ENCODE measurements around the gene P2RX4. TPM values are rescaled to one million over a fixed set of nuclear protein-coding genes. Genes with fewer than 3 reads are reported as not detected.

P2RX4 gene
- total and polyA plus RNA-seq, 2 of the 4 experiments (the other 2 are of a cell fraction): 9.5 to 12.6 TPM

DNA sequence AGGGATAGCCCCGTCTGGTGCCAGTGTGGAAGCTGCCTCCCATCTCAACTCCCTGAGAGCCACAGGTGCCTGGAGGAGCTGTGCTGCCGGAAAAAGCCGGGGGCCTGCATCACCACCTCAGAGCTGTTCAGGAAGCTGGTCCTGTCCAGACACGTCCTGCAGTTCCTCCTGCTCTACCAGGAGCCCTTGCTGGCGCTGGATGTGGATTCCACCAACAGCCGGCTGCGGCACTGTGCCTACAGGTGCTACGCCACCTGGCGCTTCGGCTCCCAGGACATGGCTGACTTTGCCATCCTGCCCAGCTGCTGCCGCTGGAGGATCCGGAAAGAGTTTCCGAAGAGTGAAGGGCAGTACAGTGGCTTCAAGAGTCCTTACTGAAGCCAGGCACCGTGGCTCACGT lies 25.5 kb upstream of the P2RX4 start:
- WGBS, 2 experiments (ENCODE audit: extremely low coverage in 2 of 2, insufficient read length in 1 of 2): 84% methylated on average over 13 of the region's 15 CpGs; no CpG with 5 or more reads in 1 of the 2 experiments
- no peak overlapping the region for H3K9ac ChIP-seq (ENCODE audit: low read depth, low read length)
- H3K18ac ChIP-seq (ENCODE audit: low read depth, low read length): no peak overlapping the region
- no peak overlapping the region for H3K4me3 ChIP-seq (ENCODE audit: insufficient read depth, low read depth, low read length)
- H4K5ac ChIP-seq (ENCODE audit: low read depth, low read length): no peak overlapping the region
- dilution Hi-C loops (cut with HindIII; ENCODE audit: low sequenced_read_pairs, unreplicated experiment): no loop called here
- ChIA-PET POLR2A (ENCODE audit: unreplicated experiment) (no interaction called here), CTCF (no interaction called here)
- H2BK20ac ChIP-seq (ENCODE audit: low read depth, low read length): no peak overlapping the region
- H3K14ac ChIP-seq (replicated peaks; ENCODE audit: low read depth, low read length): no peak overlapping the region
- H3K27ac ChIP-seq (ENCODE audit: insufficient read depth, low read length): no peak overlapping the region
- no peak overlapping the region for H4K91ac ChIP-seq (ENCODE audit: insufficient read depth, low read depth, low read length)
- no peaks in the 10 kb centered on the region for H3K4me1 ChIP-seq (ENCODE audit: control insufficient read depth, insufficient read depth, low read length)
- no peak overlapping the region for H3K23ac ChIP-seq (ENCODE audit: low read depth, low read length)
- in situ Hi-C loops (cut with MboI; ENCODE audit: low sequenced_read_pairs): no loop called here
- intact Hi-C loops (cut with micrococcal nuclease): no loop called here
- no peaks in the 10 kb centered on the region for H3K9me3 ChIP-seq (ENCODE audit: control insufficient read depth, insufficient read depth, low read length)
- no peak for ATAC-seq (ENCODE audit: low read depth)
- H2AFZ ChIP-seq (replicated peaks; ENCODE audit: low read length, poor library complexity): no peak overlapping the region
- BruUV-seq (replicated peaks): no TSS peak
- no peak overlapping the region for H3K56ac ChIP-seq (ENCODE audit: extremely low read depth, insufficient read depth, low read length)
- no peak overlapping the region for H2BK120ac ChIP-seq (ENCODE audit: low read depth, low read length)
- H2BK5ac ChIP-seq (ENCODE audit: low read depth, low read length, poor library complexity, severe bottlenecking): no peak overlapping the region
- H2AK9ac ChIP-seq (replicated peaks; ENCODE audit: low read depth, low read length, poor library complexity): peak overlapping the region; percentile 37
- H3K9me1 ChIP-seq (ENCODE audit: insufficient read depth, low read length): peaks cover under 1% of the 10 kb centered on the region; the same call in 1 of the 2 replicates
- DNase-seq: no peak
- no peak overlapping the region for H3K4ac ChIP-seq (ENCODE audit: low read depth, low read length)
- H3K79me1 ChIP-seq (ENCODE audit: low read depth in 1 of 2, low read length in 2 of 2): no peaks in the 10 kb centered on the region
- H2BK15ac ChIP-seq (ENCODE audit: low read depth, low read length): no peak overlapping the region
- H4K20me1 ChIP-seq (ENCODE audit: insufficient read depth, low read length): no peaks in the 10 kb centered on the region
- no peaks in the 10 kb centered on the region for H3K36me3 ChIP-seq (ENCODE audit: control insufficient read depth, insufficient read depth, low read length)
- no peaks in the 10 kb centered on the region for H3K27me3 ChIP-seq (ENCODE audit: control insufficient read depth, insufficient read depth, low read length)
- H2AK5ac ChIP-seq (ENCODE audit: low read depth, low read length): no peak overlapping the region
- TF ChIP-seq POLR2A (IDR thresholded peaks at IDR 0.05; ENCODE audit: low read depth, low read length) (no peak), FOS (IDR thresholded peaks at IDR 0.05; ENCODE audit: low read depth, low read length) (no peak), MAZ (IDR thresholded peaks at IDR 0.05; ENCODE audit: borderline replicate concordance, low read depth, low read length) (no peak), BHLHE40 (IDR thresholded peaks at IDR 0.05; ENCODE audit: low read depth, low read length) (no peak), RCOR1 (IDR thresholded peaks at IDR 0.05; ENCODE audit: insufficient replicate concordance, low read length) (no peak), SMC3 (IDR thresholded peaks at IDR 0.05; ENCODE audit: low read depth, low read length) (no peak), NFE2L2 (IDR thresholded peaks at IDR 0.05; ENCODE audit: low read depth, low read length) (no peak), CEBPB (IDR thresholded peaks at IDR 0.05; ENCODE audit: low read depth, low read length) (no peak), RAD21 (IDR thresholded peaks at IDR 0.05; ENCODE audit: low read length) (no peak), MAFK (IDR thresholded peaks at IDR 0.05; ENCODE audit: low read depth, low read length) (no peak), RFX5 (IDR thresholded peaks at IDR 0.05; ENCODE audit: low read depth, low read length) (no peak), CHD1 (IDR thresholded peaks at IDR 0.05; ENCODE audit: low read depth, low read length) (no peak), MXI1 (IDR thresholded peaks at IDR 0.05; ENCODE audit: borderline replicate concordance, low read depth, low read length) (no peak)
- TF ChIP-seq, protein P1, sequence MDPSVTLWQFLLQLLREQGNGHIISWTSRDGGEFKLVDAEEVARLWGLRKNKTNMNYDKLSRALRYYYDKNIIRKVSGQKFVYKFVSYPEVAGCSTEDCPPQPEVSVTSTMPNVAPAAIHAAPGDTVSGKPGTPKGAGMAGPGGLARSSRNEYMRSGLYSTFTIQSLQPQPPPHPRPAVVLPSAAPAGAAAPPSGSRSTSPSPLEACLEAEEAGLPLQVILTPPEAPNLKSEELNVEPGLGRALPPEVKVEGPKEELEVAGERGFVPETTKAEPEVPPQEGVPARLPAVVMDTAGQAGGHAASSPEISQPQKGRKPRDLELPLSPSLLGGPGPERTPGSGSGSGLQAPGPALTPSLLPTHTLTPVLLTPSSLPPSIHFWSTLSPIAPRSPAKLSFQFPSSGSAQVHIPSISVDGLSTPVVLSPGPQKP (IDR thresholded peaks at IDR 0.05; ENCODE audit: borderline replicate concordance, low read depth, low read length): no peak
- TF ChIP-seq, protein P2, sequence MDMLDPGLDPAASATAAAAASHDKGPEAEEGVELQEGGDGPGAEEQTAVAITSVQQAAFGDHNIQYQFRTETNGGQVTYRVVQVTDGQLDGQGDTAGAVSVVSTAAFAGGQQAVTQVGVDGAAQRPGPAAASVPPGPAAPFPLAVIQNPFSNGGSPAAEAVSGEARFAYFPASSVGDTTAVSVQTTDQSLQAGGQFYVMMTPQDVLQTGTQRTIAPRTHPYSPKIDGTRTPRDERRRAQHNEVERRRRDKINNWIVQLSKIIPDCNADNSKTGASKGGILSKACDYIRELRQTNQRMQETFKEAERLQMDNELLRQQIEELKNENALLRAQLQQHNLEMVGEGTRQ (IDR thresholded peaks at IDR 0.05; ENCODE audit: low read depth, low read length): no peak
- TF ChIP-seq, protein P3, sequence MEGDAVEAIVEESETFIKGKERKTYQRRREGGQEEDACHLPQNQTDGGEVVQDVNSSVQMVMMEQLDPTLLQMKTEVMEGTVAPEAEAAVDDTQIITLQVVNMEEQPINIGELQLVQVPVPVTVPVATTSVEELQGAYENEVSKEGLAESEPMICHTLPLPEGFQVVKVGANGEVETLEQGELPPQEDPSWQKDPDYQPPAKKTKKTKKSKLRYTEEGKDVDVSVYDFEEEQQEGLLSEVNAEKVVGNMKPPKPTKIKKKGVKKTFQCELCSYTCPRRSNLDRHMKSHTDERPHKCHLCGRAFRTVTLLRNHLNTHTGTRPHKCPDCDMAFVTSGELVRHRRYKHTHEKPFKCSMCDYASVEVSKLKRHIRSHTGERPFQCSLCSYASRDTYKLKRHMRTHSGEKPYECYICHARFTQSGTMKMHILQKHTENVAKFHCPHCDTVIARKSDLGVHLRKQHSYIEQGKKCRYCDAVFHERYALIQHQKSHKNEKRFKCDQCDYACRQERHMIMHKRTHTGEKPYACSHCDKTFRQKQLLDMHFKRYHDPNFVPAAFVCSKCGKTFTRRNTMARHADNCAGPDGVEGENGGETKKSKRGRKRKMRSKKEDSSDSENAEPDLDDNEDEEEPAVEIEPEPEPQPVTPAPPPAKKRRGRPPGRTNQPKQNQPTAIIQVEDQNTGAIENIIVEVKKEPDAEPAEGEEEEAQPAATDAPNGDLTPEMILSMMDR (conservative IDR thresholded peaks at IDR 0.05; ENCODE audit: low read depth, low read length): no peak
- no peak overlapping the region for H4K8ac ChIP-seq (ENCODE audit: low read depth in 2 of 2, low read length in 2 of 2)
- H3K4me2 ChIP-seq (ENCODE audit: low read depth, low read length): no peak overlapping the region
